ENCODE results near the gene NUP85. TPM values are rescaled to one million over a fixed set of nuclear protein-coding genes. Genes with fewer than 3 reads are reported as not detected.
"Not testable (repeated sequence)": the region's sequence is repeated elsewhere in the genome, so short reads cannot be mapped to it uniquely, and the experiment has no call there.

NUP85 gene
- total RNA-seq, 2 donors from 2014 or later, result 10.3 to 14.3 TPM

GRCh38 chr17:75272848-75273184, 67.3 kb downstream of the NUP85 start:
- peaks cover 6% of the 10 kb centered on the region for H3K36me3 ChIP-seq
- no peaks in the 10 kb centered on the region for H3K27me3 ChIP-seq
- DNase-seq (ENCODE audit: low spot score), result no peak
- H3K4me1 ChIP-seq, result peaks cover 0 to 30% of the 10 kb centered on the region in 2 donors
- H3K9me3 ChIP-seq, result no peaks in the 10 kb centered on the region
- H3K27ac ChIP-seq, result peak overlapping the region in 1 of 2 donors; percentile 8
- TF ChIP-seq, protein P1, sequence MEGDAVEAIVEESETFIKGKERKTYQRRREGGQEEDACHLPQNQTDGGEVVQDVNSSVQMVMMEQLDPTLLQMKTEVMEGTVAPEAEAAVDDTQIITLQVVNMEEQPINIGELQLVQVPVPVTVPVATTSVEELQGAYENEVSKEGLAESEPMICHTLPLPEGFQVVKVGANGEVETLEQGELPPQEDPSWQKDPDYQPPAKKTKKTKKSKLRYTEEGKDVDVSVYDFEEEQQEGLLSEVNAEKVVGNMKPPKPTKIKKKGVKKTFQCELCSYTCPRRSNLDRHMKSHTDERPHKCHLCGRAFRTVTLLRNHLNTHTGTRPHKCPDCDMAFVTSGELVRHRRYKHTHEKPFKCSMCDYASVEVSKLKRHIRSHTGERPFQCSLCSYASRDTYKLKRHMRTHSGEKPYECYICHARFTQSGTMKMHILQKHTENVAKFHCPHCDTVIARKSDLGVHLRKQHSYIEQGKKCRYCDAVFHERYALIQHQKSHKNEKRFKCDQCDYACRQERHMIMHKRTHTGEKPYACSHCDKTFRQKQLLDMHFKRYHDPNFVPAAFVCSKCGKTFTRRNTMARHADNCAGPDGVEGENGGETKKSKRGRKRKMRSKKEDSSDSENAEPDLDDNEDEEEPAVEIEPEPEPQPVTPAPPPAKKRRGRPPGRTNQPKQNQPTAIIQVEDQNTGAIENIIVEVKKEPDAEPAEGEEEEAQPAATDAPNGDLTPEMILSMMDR (IDR thresholded peaks at IDR 0.05), result no peak
- no peak overlapping the region for H3K4me3 ChIP-seq

GRCh38 chr17:75273977-75274708, 68.7 kb downstream of the NUP85 start:
- H3K9me3 ChIP-seq, result no peaks in the 10 kb centered on the region
- DNase-seq (ENCODE audit: low spot score), result no peak
- H3K27me3 ChIP-seq, result no peaks in the 10 kb centered on the region
- peaks cover 6% of the 10 kb centered on the region for H3K36me3 ChIP-seq
- H3K4me3 ChIP-seq, result no peak overlapping the region
- TF ChIP-seq, protein P1 (IDR thresholded peaks at IDR 0.05), result no peak
- H3K4me1 ChIP-seq, result peaks cover 0 to 28% of the 10 kb centered on the region in 2 donors
- H3K27ac ChIP-seq, result no peak overlapping the region

DNA sequence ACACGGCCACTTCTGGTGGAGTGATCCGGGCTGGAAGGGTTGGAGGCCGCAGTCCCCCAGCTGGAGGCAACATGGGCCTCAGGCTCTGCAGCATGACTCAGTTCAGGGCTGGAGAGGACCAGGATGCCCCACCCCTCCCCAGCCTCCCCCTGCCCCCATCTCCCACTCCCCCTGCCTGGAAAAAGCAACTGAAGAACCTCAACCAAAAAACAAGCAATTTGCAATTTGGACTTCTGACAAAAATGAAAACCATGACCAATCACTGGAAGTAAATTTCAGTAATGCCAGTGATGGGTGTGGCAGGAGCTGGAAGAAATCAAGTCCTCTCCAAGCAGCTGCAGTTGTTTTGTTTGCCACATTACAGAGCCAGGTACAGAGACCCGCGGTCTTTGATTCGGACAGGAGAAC, 72.2 kb downstream of the NUP85 start:
- Histone ChIP-seq H3K36me3 (peaks cover 9% of the 10 kb centered on the region), H3K4me1 (peaks cover 0 to 5% of the 10 kb centered on the region in 2 donors), H3K27me3 (no peaks in the 10 kb centered on the region), H3K4me3 (no peak overlapping the region), H3K9me3 (no peaks in the 10 kb centered on the region), H3K27ac (no peak overlapping the region)
- no peak for DNase-seq (ENCODE audit: low spot score)
- TF ChIP-seq, protein P1 (IDR thresholded peaks at IDR 0.05), result no peak

DNA sequence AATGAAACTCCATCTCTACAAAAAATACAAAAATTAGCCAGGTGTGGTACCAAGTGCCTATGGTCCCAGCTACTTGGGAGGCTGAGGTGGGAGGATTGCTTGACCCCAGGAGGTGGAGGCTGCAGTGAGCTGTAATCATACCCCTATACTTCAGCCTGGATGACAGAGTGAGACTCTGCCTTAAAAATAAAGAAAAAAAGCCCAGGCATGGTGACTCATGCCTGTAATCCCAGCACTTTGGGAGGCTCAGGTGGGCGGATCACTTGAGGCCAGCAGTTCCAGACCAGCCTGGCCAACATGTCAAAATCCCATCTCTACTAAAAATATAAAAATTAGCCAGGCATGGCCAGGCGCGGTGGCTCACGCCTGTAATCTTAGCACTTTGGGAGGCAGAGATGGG, 74.7 kb downstream of the NUP85 start:
- peaks cover 15% of the 10 kb centered on the region for H3K36me3 ChIP-seq
- DNase-seq (ENCODE audit: low spot score); H3K27me3 ChIP-seq; H3K4me1 ChIP-seq; H3K9me3 ChIP-seq; H3K27ac ChIP-seq; H3K4me3 ChIP-seq: not testable (repeated sequence)

DNA sequence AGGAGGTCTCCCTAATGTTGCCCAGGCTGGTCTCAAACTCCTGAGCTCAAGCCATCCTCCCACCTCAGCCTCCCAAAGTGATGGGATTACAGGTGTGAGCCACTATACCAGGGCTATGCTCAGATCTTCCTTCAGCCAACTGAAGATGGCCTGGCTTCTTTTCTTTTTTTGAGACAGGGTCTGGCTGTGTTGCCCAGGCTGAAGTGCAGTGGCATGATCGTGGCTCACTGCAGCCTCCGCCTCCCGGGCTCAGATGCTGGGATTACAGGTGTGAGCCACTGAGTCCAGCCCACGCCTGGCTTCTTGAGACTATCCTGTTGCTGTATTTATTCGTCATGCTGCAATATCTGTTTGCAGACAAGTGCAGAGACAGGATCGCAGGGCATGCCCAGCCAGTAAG, 79.6 kb downstream of the NUP85 start:
- H3K36me3 ChIP-seq, result peaks cover 24% of the 10 kb centered on the region
- no peak overlapping the region for H3K4me3 ChIP-seq
- no peak for DNase-seq (ENCODE audit: low spot score)
- H3K27me3 ChIP-seq, result no peaks in the 10 kb centered on the region
- peaks cover 0 to 7% of the 10 kb centered on the region in 2 donors for H3K4me1 ChIP-seq
- H3K9me3 ChIP-seq, result no peaks in the 10 kb centered on the region
- no peak overlapping the region for H3K27ac ChIP-seq
- TF ChIP-seq, protein P1 (IDR thresholded peaks at IDR 0.05), result no peak

Other genes starting within 250 kb of the NUP85 start
- 10 to 100 TPM; 10.6 to 11.7 TPM for gene HID1, start 232.9 kb upstream of the NUP85 start, total RNA-seq
- 10 to 100 TPM; 13.6 to 28.8 TPM for gene CDR2L, start 218.0 kb upstream of the NUP85 start, total RNA-seq
- gene MRPL58, start 193.0 kb upstream of the NUP85 start, total RNA-seq, result 100 to 1,000 TPM in 1 of 2 donors, 10 to 100 TPM in 1; 44.8 to 104 TPM
- 100 to 1,000 TPM; 675 to 871 TPM for gene ATP5PD, start 158.7 kb upstream of the NUP85 start, total RNA-seq
- gene KCTD2, start 158.5 kb upstream of the NUP85 start, total RNA-seq, result 10 to 100 TPM; 17.9 to 28.4 TPM
- gene SLC16A5, start 117.7 kb upstream of the NUP85 start, total RNA-seq, result 10 to 100 TPM; 16.5 to 34.1 TPM
- gene ARMC7, start 95.7 kb upstream of the NUP85 start, total RNA-seq, result 1 to 10 TPM; 4.9 to 9.5 TPM
- 10 to 100 TPM; 41.4 to 77.5 TPM for gene NT5C, start 73.9 kb upstream of the NUP85 start, total RNA-seq
- 10 to 100 TPM; 15.1 to 15.8 TPM for gene JPT1, start 51.2 kb upstream of the NUP85 start, total RNA-seq
- 10 to 100 TPM; 45.7 to 58.1 TPM for gene SUMO2, start 22.7 kb upstream of the NUP85 start, total RNA-seq
- 10 to 100 TPM; 18.5 to 23.7 TPM for gene GGA3, start 55.9 kb downstream of the NUP85 start, total RNA-seq
- 10 to 100 TPM; 66.7 to 74.1 TPM for gene MRPS7, start 56.2 kb downstream of the NUP85 start, total RNA-seq
- 10 to 100 TPM; 18.0 to 24.9 TPM for gene MIF4GD, start 65.6 kb downstream of the NUP85 start, total RNA-seq
- gene SLC25A19, start 83.8 kb downstream of the NUP85 start, total RNA-seq, result 10 to 100 TPM in 1 of 2 donors, 1 to 10 TPM in 1; 8.8 to 10.2 TPM
- gene GRB2, start 200.0 kb downstream of the NUP85 start, total RNA-seq, result 100 to 1,000 TPM in 1 of 2 donors, 10 to 100 TPM in 1; 80.8 to 112 TPM